HepG2 (cell line): ENCODE results near the gene GPR68. TPM values are rescaled to one million over a fixed set of nuclear protein-coding genes. Genes with fewer than 3 reads are reported as not detected.

ENCODE experiments used
- ELF4 ChIP-seq: sonication (generic); formaldehyde crosslinking; IDR thresholded peaks from 2 replicates; pipeline ENCODE4 v1.5.0; 2020; ENCODE audit warnings: missing genetic modification reagents, mild to moderate bottlenecking, moderate library complexity, borderline replicate concordance
- FOXC1 ChIP-seq: sonication (generic); formaldehyde crosslinking; IDR thresholded peaks from 2 replicates; pipeline ENCODE4 v1.8.0; 2022; ENCODE audit warnings: mild to moderate bottlenecking, missing genetic modification reagents, borderline replicate concordance
- GPN1 ChIP-seq: sonication (generic); formaldehyde crosslinking; IDR thresholded peaks from 2 replicates; pipeline ENCODE4 v1.5.1; 2020; ENCODE audit warnings: missing genetic modification reagents, borderline replicate concordance
- PCBP1 ChIP-seq: fragments of 200-400 bp; formaldehyde crosslinking; IDR thresholded peaks from 2 replicates; pipeline ENCODE4 v1.6.1; 2017; ENCODE audit warnings: mild to moderate bottlenecking, low read depth, low read length, borderline replicate concordance
- ZFAT ChIP-seq: sonication (generic); formaldehyde crosslinking; conservative IDR thresholded peaks from 2 replicates; pipeline ENCODE4 v1.8.1; 2023; ENCODE audit warnings: missing genetic modification reagents, inconsistent platforms
- ZNF124 ChIP-seq: sonication (generic); formaldehyde crosslinking; IDR thresholded peaks from 2 replicates; pipeline ENCODE4 v1.4.0; 2020; ENCODE audit warnings: missing genetic modification reagents
- polyA plus RNA-seq, 8 experiments: library from polyadenylated mRNA; depleted of rRNA in 3 of 8; stranded (reverse) in 7 of 8; unstranded in 1 of 8; fragments of >200 nt; fragmentation: Illumina TruSeq in 4 of 8; extraction: Trizol in 4 of 8; gene quantifications; 2 replicates each; pipeline versions ENCODE4 v1.2.1 to v1.2.3, GENCODE V29; 2011 to 2016; ENCODE audit warnings: low read depth in 4 of 8, missing spikeins in 1 of 8, mixed read lengths in 1 of 8; ENCODE audit not compliant: insufficient read depth in 1 of 8
- total RNA-seq, 5 experiments: library from RNA; depleted of rRNA; stranded (reverse); fragments of >200 nt; fragmentation: Illumina TruSeq; extraction: Trizol; gene quantifications; 2 replicates each; pipeline ENCODE4 v1.2.3, GENCODE V29; 2016; ENCODE audit warnings: low read depth in 1 of 5
- TF ChIP-seq, protein P1 (sequence below): sonication (generic); formaldehyde crosslinking; IDR thresholded peaks from 2 replicates; pipeline ENCODE4 v1.4.0; 2020; ENCODE audit warnings: missing genetic modification reagents
- TF ChIP-seq, protein P2 (sequence below): sonication (generic); formaldehyde crosslinking; IDR thresholded peaks from 2 replicates; pipeline ENCODE4 v1.4.0; 2020; ENCODE audit warnings: missing genetic modification reagents
- TF ChIP-seq, protein P3 (sequence below): sonication (generic); formaldehyde crosslinking; IDR thresholded peaks from 2 replicates; pipeline ENCODE4 v1.8.1; 2023; ENCODE audit warnings: mild to moderate bottlenecking, missing genetic modification reagents
- TF ChIP-seq, protein P4 (sequence below): sonication (generic); formaldehyde crosslinking; IDR thresholded peaks from 2 replicates; pipeline ENCODE4 v1.5.1; 2020; ENCODE audit warnings: missing genetic modification reagents, mild to moderate bottlenecking, borderline replicate concordance

GPR68 gene
- total and polyA plus RNA-seq, 2 of the 13 experiments (the other 11 are each of a cell fraction or from before 2014, with no cell fraction given): not detected

DNA sequence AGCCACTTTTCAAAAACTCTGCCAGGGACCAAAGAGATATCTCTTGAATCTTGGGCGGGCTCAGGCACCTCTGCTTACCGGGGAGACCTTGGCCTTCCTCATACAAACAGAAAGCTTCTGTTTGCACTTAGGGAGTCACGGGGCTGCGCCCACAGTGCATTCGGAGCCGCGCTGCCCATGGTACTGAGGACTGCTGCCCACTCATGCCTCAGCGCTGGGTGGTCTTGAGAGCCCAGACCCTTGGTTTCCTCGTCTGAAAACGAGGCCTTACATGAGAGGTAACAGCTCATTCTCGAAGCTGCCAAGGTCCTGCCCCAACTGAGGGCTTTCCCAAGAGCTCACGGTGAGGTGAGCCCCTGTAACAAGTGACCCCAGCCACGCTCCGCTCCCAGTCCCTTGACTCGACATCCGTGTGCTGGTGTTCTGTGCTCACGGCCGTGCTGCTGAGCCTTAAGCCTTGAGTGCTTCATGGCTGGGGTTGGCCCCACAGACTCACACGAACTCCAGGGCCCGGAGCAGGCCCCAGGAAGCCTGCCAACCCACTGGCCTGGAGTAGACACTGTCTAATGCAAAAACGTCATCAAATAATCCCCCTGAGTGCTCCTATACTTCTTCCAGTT, 47.4 kb upstream of the GPR68 start (continued):
- TF ChIP-seq, protein P1, sequence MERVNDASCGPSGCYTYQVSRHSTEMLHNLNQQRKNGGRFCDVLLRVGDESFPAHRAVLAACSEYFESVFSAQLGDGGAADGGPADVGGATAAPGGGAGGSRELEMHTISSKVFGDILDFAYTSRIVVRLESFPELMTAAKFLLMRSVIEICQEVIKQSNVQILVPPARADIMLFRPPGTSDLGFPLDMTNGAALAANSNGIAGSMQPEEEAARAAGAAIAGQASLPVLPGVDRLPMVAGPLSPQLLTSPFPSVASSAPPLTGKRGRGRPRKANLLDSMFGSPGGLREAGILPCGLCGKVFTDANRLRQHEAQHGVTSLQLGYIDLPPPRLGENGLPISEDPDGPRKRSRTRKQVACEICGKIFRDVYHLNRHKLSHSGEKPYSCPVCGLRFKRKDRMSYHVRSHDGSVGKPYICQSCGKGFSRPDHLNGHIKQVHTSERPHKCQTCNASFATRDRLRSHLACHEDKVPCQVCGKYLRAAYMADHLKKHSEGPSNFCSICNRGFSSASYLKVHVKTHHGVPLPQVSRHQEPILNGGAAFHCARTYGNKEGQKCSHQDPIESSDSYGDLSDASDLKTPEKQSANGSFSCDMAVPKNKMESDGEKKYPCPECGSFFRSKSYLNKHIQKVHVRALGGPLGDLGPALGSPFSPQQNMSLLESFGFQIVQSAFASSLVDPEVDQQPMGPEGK (CRISPR knock-in tag): no peak
- TF ChIP-seq, protein P2, sequence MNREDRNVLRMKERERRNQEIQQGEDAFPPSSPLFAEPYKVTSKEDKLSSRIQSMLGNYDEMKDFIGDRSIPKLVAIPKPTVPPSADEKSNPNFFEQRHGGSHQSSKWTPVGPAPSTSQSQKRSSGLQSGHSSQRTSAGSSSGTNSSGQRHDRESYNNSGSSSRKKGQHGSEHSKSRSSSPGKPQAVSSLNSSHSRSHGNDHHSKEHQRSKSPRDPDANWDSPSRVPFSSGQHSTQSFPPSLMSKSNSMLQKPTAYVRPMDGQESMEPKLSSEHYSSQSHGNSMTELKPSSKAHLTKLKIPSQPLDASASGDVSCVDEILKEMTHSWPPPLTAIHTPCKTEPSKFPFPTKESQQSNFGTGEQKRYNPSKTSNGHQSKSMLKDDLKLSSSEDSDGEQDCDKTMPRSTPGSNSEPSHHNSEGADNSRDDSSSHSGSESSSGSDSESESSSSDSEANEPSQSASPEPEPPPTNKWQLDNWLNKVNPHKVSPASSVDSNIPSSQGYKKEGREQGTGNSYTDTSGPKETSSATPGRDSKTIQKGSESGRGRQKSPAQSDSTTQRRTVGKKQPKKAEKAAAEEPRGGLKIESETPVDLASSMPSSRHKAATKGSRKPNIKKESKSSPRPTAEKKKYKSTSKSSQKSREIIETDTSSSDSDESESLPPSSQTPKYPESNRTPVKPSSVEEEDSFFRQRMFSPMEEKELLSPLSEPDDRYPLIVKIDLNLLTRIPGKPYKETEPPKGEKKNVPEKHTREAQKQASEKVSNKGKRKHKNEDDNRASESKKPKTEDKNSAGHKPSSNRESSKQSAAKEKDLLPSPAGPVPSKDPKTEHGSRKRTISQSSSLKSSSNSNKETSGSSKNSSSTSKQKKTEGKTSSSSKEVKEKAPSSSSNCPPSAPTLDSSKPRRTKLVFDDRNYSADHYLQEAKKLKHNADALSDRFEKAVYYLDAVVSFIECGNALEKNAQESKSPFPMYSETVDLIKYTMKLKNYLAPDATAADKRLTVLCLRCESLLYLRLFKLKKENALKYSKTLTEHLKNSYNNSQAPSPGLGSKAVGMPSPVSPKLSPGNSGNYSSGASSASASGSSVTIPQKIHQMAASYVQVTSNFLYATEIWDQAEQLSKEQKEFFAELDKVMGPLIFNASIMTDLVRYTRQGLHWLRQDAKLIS: no peak
- TF ChIP-seq ELF4 (CRISPR knock-in tag): no peak
- TF ChIP-seq, protein P3, sequence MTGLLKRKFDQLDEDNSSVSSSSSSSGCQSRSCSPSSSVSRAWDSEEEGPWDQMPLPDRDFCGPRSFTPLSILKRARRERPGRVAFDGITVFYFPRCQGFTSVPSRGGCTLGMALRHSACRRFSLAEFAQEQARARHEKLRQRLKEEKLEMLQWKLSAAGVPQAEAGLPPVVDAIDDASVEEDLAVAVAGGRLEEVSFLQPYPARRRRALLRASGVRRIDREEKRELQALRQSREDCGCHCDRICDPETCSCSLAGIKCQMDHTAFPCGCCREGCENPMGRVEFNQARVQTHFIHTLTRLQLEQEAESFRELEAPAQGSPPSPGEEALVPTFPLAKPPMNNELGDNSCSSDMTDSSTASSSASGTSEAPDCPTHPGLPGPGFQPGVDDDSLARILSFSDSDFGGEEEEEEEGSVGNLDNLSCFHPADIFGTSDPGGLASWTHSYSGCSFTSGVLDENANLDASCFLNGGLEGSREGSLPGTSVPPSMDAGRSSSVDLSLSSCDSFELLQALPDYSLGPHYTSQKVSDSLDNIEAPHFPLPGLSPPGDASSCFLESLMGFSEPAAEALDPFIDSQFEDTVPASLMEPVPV: no peak
- no peak for TF ChIP-seq FOXC1 (CRISPR knock-in tag)
- no peak for TF ChIP-seq PCBP1
- TF ChIP-seq, protein P4, sequence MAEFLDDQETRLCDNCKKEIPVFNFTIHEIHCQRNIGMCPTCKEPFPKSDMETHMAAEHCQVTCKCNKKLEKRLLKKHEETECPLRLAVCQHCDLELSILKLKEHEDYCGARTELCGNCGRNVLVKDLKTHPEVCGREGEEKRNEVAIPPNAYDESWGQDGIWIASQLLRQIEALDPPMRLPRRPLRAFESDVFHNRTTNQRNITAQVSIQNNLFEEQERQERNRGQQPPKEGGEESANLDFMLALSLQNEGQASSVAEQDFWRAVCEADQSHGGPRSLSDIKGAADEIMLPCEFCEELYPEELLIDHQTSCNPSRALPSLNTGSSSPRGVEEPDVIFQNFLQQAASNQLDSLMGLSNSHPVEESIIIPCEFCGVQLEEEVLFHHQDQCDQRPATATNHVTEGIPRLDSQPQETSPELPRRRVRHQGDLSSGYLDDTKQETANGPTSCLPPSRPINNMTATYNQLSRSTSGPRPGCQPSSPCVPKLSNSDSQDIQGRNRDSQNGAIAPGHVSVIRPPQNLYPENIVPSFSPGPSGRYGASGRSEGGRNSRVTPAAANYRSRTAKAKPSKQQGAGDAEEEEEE (CRISPR knock-in tag): no peak
- TF ChIP-seq ZNF124 (CRISPR knock-in tag): no peak
- no peak for TF ChIP-seq GPN1 (CRISPR knock-in tag)
- TF ChIP-seq ZFAT (CRISPR knock-in tag): no peak
